Tibial artery (tissue), 4 donors: ENCODE results near the gene ALDH1B1.

Source experiments
- DNase-seq, 2 donors: peaks; one replicate each; pipeline ENCODE4 v3.0.0-alpha.2; 2019
- H3K27ac ChIP-seq, 2 donors: fragments of 200-600 bp; sonication (generic) in 1 of 2; 1 replicate in 1 of 2; 2 replicates in 1 of 2; pipeline ENCODE4 v1.5.1; 2018 to 2019; ENCODE audit warnings: mild to moderate bottlenecking in 1 of 2
- H3K27me3 ChIP-seq, 2 donors: fragments of 200-600 bp; sonication (generic) in 1 of 2; one replicate each; pipeline versions ENCODE4 v1.5.1 to v1.6.0; 2016 to 2019
- H3K36me3 ChIP-seq, 3 donors: fragments of 200-600 bp; sonication (generic) in 2 of 3; one replicate each; pipeline ENCODE4 v1.5.1; 2016 to 2019; ENCODE audit warnings: mild to moderate bottlenecking in 2 of 3
- H3K4me1 ChIP-seq, 4 donors: fragments of 200-600 bp; sonication (generic) in 2 of 4; 1 replicate in 3 of 4; 2 replicates in 1 of 4; pipeline ENCODE4 v1.5.1; 2016 to 2019
- H3K4me3 ChIP-seq, 2 donors: fragments of 200-600 bp; sonication (generic) in 1 of 2; 1 replicate in 1 of 2; 2 replicates in 1 of 2; pipeline ENCODE4 v1.5.1; 2018 to 2019; ENCODE audit warnings: mild to moderate bottlenecking in 2 of 2
- H3K9me3 ChIP-seq, 3 donors: fragments of 200-600 bp; sonication (generic) in 1 of 3; one replicate each; pipeline ENCODE4 v1.5.1; 2016 to 2019
- intact Hi-C: fragments of 100-400 bp; cut with DNase I; formaldehyde crosslinking; loops from one replicate; pipeline ENCODE4 v1.15.0; 2023; ENCODE audit warnings: low total_unique reads
- TF ChIP-seq, protein P1 (sequence below), 2 experiments: fragments of 200-600 bp in 1 of 2; fragments of 450-650 bp in 1 of 2; IDR thresholded peaks; one replicate each; pipeline ENCODE4 v1.5.1; 2017 to 2019; ENCODE audit warnings: antibody characterized with exemption in 2 of 2, mild to moderate bottlenecking in 1 of 2, moderate library complexity in 1 of 2

Gene ALDH1B1

DNA sequence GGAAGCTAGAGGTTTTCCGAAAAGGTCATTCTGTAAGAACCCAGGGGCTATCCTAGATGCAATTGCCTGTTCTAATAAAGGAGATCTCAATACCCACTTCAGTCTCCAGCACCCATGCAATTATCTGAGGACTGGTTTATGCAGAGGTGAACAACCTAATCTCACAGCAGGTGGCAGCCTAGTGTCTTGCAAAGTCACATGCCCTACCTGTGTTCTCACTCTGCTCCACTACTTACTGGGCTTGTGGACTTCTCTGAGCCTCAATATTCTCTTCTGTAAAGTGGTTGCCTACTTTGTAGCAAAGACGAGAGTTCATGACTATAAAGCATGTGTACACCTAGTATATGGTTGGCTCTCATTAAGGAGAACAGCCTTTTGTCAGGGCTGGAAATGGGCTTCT lies 21.0 kb upstream of the ALDH1B1 start:
- no peak overlapping the region for H3K4me3 ChIP-seq
- TF ChIP-seq, protein P1, sequence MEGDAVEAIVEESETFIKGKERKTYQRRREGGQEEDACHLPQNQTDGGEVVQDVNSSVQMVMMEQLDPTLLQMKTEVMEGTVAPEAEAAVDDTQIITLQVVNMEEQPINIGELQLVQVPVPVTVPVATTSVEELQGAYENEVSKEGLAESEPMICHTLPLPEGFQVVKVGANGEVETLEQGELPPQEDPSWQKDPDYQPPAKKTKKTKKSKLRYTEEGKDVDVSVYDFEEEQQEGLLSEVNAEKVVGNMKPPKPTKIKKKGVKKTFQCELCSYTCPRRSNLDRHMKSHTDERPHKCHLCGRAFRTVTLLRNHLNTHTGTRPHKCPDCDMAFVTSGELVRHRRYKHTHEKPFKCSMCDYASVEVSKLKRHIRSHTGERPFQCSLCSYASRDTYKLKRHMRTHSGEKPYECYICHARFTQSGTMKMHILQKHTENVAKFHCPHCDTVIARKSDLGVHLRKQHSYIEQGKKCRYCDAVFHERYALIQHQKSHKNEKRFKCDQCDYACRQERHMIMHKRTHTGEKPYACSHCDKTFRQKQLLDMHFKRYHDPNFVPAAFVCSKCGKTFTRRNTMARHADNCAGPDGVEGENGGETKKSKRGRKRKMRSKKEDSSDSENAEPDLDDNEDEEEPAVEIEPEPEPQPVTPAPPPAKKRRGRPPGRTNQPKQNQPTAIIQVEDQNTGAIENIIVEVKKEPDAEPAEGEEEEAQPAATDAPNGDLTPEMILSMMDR (IDR thresholded peaks at IDR 0.05), result peak; percentile 47 to 59
- intact Hi-C loops, result loop anchor here (5.0 kb wide), 1 partner anchor 61 kb away; no protein-coding TSS in a partner anchor
- DNase-seq, result peak in 1 of 2 donors; percentile 61
- H3K36me3 ChIP-seq, result no peaks in the 10 kb centered on the region
- peaks cover 0 to 9% (median 4%) of the 10 kb centered on the region in 4 donors for H3K4me1 ChIP-seq
- H3K27me3 ChIP-seq, result no peaks in the 10 kb centered on the region
- H3K27ac ChIP-seq, result no peak overlapping the region
- H3K9me3 ChIP-seq, result no peaks in the 10 kb centered on the region

DNA sequence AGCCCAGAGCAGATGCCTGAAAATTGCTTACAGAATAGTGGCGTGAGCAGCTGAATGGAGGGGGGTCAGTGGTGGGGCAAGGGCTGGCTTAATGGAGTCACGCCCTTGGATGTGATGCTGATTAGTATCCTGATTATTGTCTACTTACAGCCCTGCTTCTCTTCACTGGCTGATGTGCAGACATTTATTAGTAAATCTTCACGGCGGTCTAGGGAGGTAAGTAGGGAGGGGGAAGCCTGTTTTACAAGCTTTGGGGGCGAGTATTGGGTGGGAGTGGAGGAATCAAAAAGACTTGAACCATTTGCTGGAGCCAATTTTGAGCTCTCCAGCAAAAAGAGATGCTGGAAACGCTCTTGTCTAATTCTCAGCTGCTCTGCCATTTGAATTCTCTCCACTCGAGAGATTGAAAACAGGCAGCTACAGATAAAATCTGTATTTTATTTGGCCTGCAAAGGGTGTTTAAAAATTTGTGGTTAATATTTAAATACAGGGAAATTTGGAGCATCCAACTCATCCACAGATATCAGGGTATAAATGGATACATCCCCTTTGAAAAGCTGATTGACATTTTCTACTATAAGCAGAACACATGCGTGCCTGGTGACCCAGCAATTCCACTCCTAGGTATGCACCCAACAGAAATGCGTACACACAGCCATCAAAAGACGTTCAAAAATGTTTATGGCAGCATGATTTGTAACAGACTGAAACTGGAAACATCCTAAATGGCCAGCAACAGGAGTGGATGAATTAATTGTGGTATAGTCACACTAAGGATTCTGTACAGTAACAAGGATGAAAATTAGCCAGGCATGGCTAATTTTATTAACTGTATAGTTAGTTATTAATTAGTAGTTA lies 19.5 kb upstream of the ALDH1B1 start:
- intact Hi-C loops, result loop anchor here (2.0 to 5.0 kb wide), 2 partner anchors 28 to 59 kb away; no protein-coding TSS in a partner anchor
- no peaks in the 10 kb centered on the region for H3K9me3 ChIP-seq
- H3K27me3 ChIP-seq, result no peaks in the 10 kb centered on the region
- H3K4me1 ChIP-seq, result peaks cover 0 to 22% (median 14%) of the 10 kb centered on the region in 4 donors
- H3K27ac ChIP-seq, result no peak overlapping the region
- H3K4me3 ChIP-seq, result no peak overlapping the region
- TF ChIP-seq, protein P1 (IDR thresholded peaks at IDR 0.05), result no peak
- DNase-seq, result peak in 1 of 2 donors; percentile 4
- H3K36me3 ChIP-seq, result no peaks in the 10 kb centered on the region

DNA sequence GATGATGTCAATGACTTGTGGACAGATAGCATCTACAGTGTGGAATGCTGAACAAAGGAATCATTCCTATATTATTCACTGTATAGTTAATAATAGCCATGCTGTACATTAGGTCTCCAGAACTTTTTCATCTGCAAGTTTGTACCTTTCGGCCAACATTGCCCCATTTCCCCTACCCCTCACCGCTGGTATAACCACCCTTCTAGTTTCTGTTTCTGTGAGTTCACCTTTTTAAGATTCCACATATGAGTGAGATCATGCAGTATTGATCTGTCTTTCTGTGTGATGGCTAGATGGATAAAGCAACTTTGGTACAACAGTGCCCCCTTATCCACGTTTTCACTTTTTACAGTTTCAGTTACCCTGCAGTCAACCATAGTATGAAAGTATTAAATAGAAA lies 18.8 kb upstream of the ALDH1B1 start:
- peaks cover 0 to 22% (median 15%) of the 10 kb centered on the region in 4 donors for H3K4me1 ChIP-seq
- TF ChIP-seq, protein P1 (IDR thresholded peaks at IDR 0.05), result no peak
- DNase-seq, result no peak
- no peak overlapping the region for H3K4me3 ChIP-seq
- H3K36me3 ChIP-seq, result no peaks in the 10 kb centered on the region
- no peaks in the 10 kb centered on the region for H3K9me3 ChIP-seq
- H3K27ac ChIP-seq, result no peak overlapping the region
- H3K27me3 ChIP-seq, result no peaks in the 10 kb centered on the region
- intact Hi-C loops, result loop anchor here (2.0 to 5.0 kb wide), 2 partner anchors 27 to 59 kb away; no protein-coding TSS in a partner anchor

DNA sequence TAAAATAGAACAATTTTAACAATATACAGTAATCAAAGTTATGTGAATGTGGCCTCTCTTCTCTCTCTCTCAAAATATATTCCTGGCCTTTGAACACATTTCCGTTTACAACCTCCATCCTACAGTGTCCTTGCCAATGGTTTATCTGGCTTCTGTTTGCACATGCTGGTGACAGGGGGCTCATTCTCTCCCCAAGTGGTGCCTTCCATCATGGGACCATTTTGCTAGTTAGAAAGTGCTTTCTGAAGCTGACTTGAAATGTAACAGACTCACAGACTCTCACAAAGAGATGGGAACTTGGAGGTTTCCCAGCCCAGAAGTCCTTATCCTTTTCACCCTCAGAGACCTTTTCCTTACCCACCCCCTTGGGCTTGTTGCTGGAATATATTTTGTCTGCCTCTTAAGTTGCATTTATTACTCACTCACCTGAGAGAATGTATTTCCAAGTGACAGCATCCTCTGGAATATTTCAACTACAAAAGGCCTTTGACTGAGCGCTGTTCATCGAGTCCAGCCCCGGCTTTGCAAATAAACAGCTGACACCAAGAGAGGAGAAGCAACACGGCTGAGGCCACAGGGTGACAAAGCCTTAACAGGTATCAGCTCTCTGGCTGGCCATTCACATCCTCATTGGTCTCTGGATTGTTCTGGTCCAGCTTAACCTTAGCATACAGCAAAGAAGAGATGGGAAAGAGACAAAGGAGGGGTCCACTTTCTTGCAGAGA lies 17.5 kb upstream of the ALDH1B1 start:
- DNase-seq, result peak in 1 of 2 donors; percentile 31
- Histone ChIP-seq H3K4me3 (no peak overlapping the region), H3K27ac (peak overlapping the region; percentile 85 to 97), H3K36me3 (no peaks in the 10 kb centered on the region), H3K4me1 (peaks cover 0 to 29% (median 16%) of the 10 kb centered on the region in 4 donors), H3K27me3 (no peaks in the 10 kb centered on the region), H3K9me3 (no peaks in the 10 kb centered on the region)
- intact Hi-C loops, result loop anchor here (5.0 kb wide), 1 partner anchor 57 kb away; no protein-coding TSS in a partner anchor
- TF ChIP-seq, protein P1 (IDR thresholded peaks at IDR 0.05), result no peak

DNA sequence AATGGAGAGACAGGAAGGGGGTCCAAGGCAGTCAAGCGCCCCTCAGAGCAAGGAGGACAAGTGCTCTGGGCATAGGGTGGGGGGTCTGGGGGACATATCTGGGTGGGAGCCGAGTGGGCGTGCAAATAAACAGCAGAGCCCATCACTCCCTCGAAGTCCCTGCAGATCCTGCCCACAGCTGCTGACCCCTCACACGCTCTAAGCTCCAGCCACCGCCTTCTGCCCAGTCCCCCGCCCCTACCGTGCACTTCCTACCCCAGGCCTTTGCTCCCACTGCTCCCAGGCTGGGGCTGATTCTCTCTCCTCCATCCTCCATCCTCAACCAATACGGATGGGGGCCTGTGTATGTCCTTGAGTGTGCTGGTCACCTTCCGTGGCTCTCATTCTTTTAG lies 16.9 kb upstream of the ALDH1B1 start:
- peak in 1 of 2 donors; percentile 50 for DNase-seq
- Histone ChIP-seq H3K27ac (peak overlapping the region; percentile 85 to 97), H3K36me3 (no peaks in the 10 kb centered on the region), H3K4me3 (no peak overlapping the region), H3K9me3 (no peaks in the 10 kb centered on the region), H3K27me3 (no peaks in the 10 kb centered on the region), H3K4me1 (peaks cover 0 to 35% (median 16%) of the 10 kb centered on the region in 4 donors)
- TF ChIP-seq, protein P1 (IDR thresholded peaks at IDR 0.05), result no peak
- intact Hi-C loops, result no loop called here
